OCI-LY3 (cell line): ENCODE measurements around the gene HAND1.

Source experiments
- H2AFZ ChIP-seq: fragments of 200-600, 300-600 bp; shearing (Covaris generic); 2 replicates; pipeline ENCODE4 v1.6.0; 2014; ENCODE audit warnings: antibody characterized with exemption, low read depth, low read length
- H3K27ac ChIP-seq: fragments of 200-600, 300-600 bp; sonication (generic); 2 replicates; pipeline ENCODE4 v1.5.1; 2014; ENCODE audit warnings: mild to moderate bottlenecking, low read length, moderate library complexity, mixed read lengths
- H3K27me3 ChIP-seq: fragments of 200-600, 300-600 bp; sonication (generic); 2 replicates; pipeline ENCODE4 v1.6.1; 2014; ENCODE audit warnings: low read depth, low read length, mixed read lengths
- H3K36me3 ChIP-seq: fragments of 200-600, 300-600 bp; sonication (generic); replicated peaks from 2 replicates; pipeline ENCODE3; 2014; ENCODE audit warnings: low read depth, low read length, mixed read lengths
- H3K4me1 ChIP-seq: fragments of 300-600, 200-600 bp; sonication (generic); 2 replicates; pipeline ENCODE4 v1.6.1; 2014; ENCODE audit warnings: low read length, mixed read lengths
- H3K4me2 ChIP-seq: fragments of 200-600, 300-600 bp; sonication (generic); 2 replicates; pipeline ENCODE4 v1.6.1; 2014; ENCODE audit warnings: low read length, mixed read lengths
- H3K4me3 ChIP-seq: fragments of 300-600, 200-600 bp; sonication (generic); 2 replicates; pipeline ENCODE4 v1.5.1; 2014; ENCODE audit warnings: antibody characterized with exemption, mild to moderate bottlenecking, low read length, moderate library complexity
- H3K79me2 ChIP-seq: fragments of 300-600, 200-600 bp; shearing (Covaris generic); 2 replicates; pipeline ENCODE4 v1.6.1; 2014; ENCODE audit warnings: mild to moderate bottlenecking, low read length, mixed read lengths
- H3K9ac ChIP-seq: fragments of 300-600, 200-600 bp; shearing (Covaris generic); 2 replicates; pipeline ENCODE4 v1.6.0; 2014; ENCODE audit warnings: mild to moderate bottlenecking, low read length, moderate library complexity
- H3K9me3 ChIP-seq: fragments of 200-600, 300-600 bp; shearing (Covaris generic); 2 replicates; pipeline ENCODE4 v1.6.1; 2014; ENCODE audit warnings: low read length, mixed read lengths; ENCODE audit not compliant: insufficient read depth
- H4K20me1 ChIP-seq: fragments of 200-600, 300-600 bp; sonication (generic); 2 replicates; pipeline ENCODE4 v1.6.1; 2016; ENCODE audit warnings: low read length, mixed read lengths; ENCODE audit not compliant: insufficient read depth
- EZH2phosphoT487 ChIP-seq: fragments of 200-600 bp; shearing (Covaris generic); IDR thresholded peaks from 2 replicates; pipeline ENCODE4 v1.6.1; 2018; ENCODE audit warnings: antibody characterized with exemption, mixed run types, low read depth
- TF ChIP-seq, protein P1 (sequence below): fragments of 200-600, 300-600 bp; sonication (generic); IDR thresholded peaks from 2 replicates; pipeline ENCODE4 v1.5.1; 2014; ENCODE audit warnings: antibody characterized with exemption, low read length, low read depth

Gene HAND1

DNA sequence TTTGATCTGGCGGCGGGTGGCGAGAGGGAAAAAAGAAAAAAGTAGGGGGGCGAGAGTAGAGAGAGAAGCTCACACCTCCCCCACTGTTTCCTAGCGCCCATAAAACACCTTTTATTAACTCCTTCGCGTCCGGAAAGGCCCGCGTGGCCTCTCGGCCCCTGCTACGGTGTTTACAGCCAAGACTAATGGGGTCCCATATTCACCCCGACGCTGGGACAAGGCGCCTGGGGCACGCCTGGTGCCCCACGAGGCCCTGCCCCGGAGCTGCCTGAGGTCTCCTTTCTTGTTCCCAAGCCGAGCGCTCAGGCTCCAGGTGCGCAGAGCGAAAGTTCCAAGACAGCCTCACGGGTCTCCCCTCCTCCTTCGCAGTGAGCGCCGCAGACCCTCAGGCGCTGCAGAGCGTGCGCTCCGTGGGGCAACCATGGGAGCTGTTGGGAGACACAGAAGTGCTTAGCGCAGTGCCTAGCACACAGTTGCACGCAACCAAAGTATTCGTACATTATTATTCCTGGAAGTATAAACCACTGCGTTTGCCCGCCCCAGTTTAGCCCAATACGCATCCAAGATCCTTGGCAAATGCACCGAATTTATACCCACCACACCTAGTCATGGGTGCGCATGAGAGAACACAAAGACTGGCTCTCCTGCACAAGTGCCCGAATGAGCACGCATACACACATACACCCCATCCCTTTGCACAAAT lies 4.3 kb downstream of the HAND1 start:
- Histone ChIP-seq H3K9ac (no peak overlapping the region), H3K27ac (no peak overlapping the region), H3K4me2 (no peak overlapping the region), H3K4me1 (peaks cover 20% of the 10 kb centered on the region), H4K20me1 (no peaks in the 10 kb centered on the region), H3K36me3 (no peaks in the 10 kb centered on the region), H3K4me3 (no peak overlapping the region), H3K9me3 (no peaks in the 10 kb centered on the region), H3K27me3 (peaks cover 3% of the 10 kb centered on the region; the same call in 1 of the 2 replicates), H2AFZ (no peak overlapping the region), H3K79me2 (no peaks in the 10 kb centered on the region)
- TF ChIP-seq, protein P1, sequence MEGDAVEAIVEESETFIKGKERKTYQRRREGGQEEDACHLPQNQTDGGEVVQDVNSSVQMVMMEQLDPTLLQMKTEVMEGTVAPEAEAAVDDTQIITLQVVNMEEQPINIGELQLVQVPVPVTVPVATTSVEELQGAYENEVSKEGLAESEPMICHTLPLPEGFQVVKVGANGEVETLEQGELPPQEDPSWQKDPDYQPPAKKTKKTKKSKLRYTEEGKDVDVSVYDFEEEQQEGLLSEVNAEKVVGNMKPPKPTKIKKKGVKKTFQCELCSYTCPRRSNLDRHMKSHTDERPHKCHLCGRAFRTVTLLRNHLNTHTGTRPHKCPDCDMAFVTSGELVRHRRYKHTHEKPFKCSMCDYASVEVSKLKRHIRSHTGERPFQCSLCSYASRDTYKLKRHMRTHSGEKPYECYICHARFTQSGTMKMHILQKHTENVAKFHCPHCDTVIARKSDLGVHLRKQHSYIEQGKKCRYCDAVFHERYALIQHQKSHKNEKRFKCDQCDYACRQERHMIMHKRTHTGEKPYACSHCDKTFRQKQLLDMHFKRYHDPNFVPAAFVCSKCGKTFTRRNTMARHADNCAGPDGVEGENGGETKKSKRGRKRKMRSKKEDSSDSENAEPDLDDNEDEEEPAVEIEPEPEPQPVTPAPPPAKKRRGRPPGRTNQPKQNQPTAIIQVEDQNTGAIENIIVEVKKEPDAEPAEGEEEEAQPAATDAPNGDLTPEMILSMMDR, result no peak
- TF ChIP-seq EZH2phosphoT487, result no peak

DNA sequence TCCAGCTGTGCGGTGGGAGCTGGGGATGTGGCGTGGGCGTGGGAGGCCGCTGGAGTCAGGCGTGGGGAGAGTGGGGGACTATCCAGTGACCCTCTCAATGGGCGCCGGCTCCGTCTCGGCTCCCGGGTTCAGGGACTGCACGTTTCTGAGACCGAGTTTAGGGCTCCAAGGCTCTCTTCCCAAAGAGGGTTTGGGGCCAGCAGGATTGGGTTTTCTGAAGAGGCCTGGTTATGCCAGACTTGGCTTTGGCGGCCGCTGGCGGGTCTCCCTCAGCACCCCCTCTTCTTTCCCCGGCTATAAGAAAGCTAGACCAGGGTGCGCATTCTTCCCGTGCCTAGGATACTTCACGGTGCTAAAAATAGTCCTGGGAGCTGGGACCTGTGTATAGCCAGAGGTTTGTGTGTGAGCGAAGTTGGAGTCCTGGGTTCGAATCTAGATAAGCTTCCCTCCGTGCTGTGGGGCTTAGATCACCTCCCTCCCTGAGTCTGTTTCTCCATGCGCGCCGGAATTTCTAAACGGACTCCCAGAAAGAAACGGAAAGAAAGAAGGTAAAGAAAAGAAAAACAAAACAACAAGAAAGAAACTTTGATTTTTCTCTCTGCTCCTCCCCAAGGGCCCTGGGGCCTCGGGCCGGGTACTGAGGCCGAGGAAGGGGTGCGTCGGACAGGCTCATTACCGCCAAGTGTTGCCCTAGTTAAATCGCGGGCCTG lies 5.0 kb downstream of the HAND1 start:
- H3K9ac ChIP-seq, result no peak overlapping the region
- H3K27me3 ChIP-seq, result peaks cover 3% of the 10 kb centered on the region; the same call in 1 of the 2 replicates
- H3K27ac ChIP-seq, result no peak overlapping the region
- no peak overlapping the region for H3K4me3 ChIP-seq
- no peak overlapping the region for H3K4me2 ChIP-seq
- no peaks in the 10 kb centered on the region for H3K36me3 ChIP-seq
- H3K4me1 ChIP-seq, result peaks cover 27% of the 10 kb centered on the region
- TF ChIP-seq, protein P1, result no peak
- TF ChIP-seq EZH2phosphoT487, result no peak
- H3K79me2 ChIP-seq, result no peaks in the 10 kb centered on the region
- no peaks in the 10 kb centered on the region for H3K9me3 ChIP-seq
- no peaks in the 10 kb centered on the region for H4K20me1 ChIP-seq
- H2AFZ ChIP-seq, result no peak overlapping the region

DNA sequence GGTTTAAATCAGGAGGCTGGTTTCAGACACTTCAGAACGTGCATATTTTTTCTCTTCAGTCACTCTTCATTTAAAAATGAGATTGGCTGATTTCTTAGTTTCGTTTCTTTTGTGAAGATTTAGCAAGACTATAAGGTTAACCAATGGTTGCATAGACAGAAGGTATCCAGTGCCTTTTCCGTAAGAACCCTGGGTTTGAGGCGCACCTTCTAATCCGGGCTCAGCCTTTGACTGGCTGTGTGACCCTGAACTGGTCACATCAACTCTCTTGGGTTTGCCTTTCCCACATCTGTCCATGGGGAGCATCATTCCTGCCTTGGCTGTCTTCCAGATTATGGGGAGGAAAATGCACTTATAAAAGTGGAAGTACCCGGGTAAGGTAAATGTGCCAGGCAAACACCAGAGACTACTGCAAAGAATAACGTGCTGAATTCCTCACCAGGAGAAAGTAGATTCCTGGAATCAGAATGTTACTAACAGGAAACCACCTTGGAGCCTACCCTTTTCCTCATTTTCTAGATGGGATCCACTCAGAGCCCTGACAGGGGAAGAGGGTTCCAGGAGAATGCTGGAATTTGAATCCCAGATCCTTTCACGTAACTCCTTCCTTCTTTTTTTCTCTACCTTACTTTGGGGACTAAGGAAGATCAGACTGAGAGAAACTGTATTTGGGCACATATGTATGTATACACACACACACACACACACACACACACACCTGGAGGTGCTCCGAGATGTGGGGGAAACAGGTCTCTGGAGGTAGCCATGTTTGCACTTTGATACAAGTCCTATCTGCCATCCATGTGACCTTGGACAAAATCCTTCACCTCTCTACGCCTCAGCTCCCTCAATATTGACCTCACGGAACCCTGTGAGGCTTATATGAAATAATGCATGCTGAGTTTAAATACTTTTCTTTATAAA lies 6.8 kb downstream of the HAND1 start:
- Histone ChIP-seq H3K4me3 (no peak overlapping the region), H3K9ac (no peak overlapping the region), H3K4me2 (peak overlapping the region; percentile 20), H3K9me3 (no peaks in the 10 kb centered on the region), H3K36me3 (no peaks in the 10 kb centered on the region), H3K27me3 (peaks cover 3% of the 10 kb centered on the region; the same call in 1 of the 2 replicates), H4K20me1 (no peaks in the 10 kb centered on the region), H3K4me1 (peaks cover 30% of the 10 kb centered on the region), H2AFZ (no peak overlapping the region), H3K27ac (no peak overlapping the region), H3K79me2 (no peaks in the 10 kb centered on the region)
- no peak for TF ChIP-seq EZH2phosphoT487
- TF ChIP-seq, protein P1, result no peak
